Measurements from ENCODE around the gene MEGF9. TPM values are rescaled to one million over a fixed set of nuclear protein-coding genes. Genes with fewer than 3 reads are reported as not detected.

Gene MEGF9
- total and polyA plus RNA-seq, 2 of the 13 experiments (the other 11 are each of a cell fraction or from before 2014, with no cell fraction given) = 3.1 to 3.3 TPM

GRCh38 chr9:120729791-120730241 is 15.5 kb upstream of the MEGF9 start (continued):
- TF ChIP-seq STAT6 (CRISPR knock-in tag; IDR thresholded peaks at IDR 0.05; ENCODE audit: borderline replicate concordance) (no peak), DDIT3 (CRISPR knock-in tag; IDR thresholded peaks at IDR 0.05) (no peak), TCF12 (IDR thresholded peaks at IDR 0.05) (no peak), TCF12 (CRISPR knock-in tag; IDR thresholded peaks at IDR 0.05) (no peak), KDM2A (CRISPR knock-in tag; IDR thresholded peaks at IDR 0.05; ENCODE audit: borderline replicate concordance, low read depth) (no peak; the same call in 1 of the 2 replicates), ZNF747 (CRISPR knock-in tag; IDR thresholded peaks at IDR 0.05; ENCODE audit: borderline replicate concordance) (no peak), PITX1 (CRISPR knock-in tag; IDR thresholded peaks at IDR 0.05) (no peak), MAFK (conservative IDR thresholded peaks at IDR 0.05 in 1 of 2, IDR thresholded peaks at IDR 0.05 in 1 of 2; ENCODE audit: low read length in 2 of 2) (no peak), WIZ (CRISPR knock-in tag; IDR thresholded peaks at IDR 0.05) (no peak), ZNF672 (CRISPR knock-in tag; IDR thresholded peaks at IDR 0.05) (no peak), DNMT1 (CRISPR knock-in tag; IDR thresholded peaks at IDR 0.05) (no peak), ZNF121 (CRISPR knock-in tag; IDR thresholded peaks at IDR 0.05) (no peak), ZFYVE20 (CRISPR knock-in tag; IDR thresholded peaks at IDR 0.05; ENCODE audit: borderline replicate concordance, low read depth) (no peak), ZNF629 (CRISPR knock-in tag; conservative IDR thresholded peaks at IDR 0.05) (no peak), ZSCAN25 (CRISPR knock-in tag; IDR thresholded peaks at IDR 0.05) (no peak), DR1 (CRISPR knock-in tag; IDR thresholded peaks at IDR 0.05) (peak; percentile 9; the same call in 1 of the 2 replicates), LCORL (IDR thresholded peaks at IDR 0.05) (no peak), LCORL (CRISPR knock-in tag; IDR thresholded peaks at IDR 0.05) (no peak), XRCC5 (optimal IDR thresholded peaks at IDR 0.05; ENCODE audit: low read length) (peak; percentile 79), FOXA1 (IDR thresholded peaks at IDR 0.05) (no peak), FOXA1 (CRISPR knock-in tag; IDR thresholded peaks at IDR 0.05) (no peak)
- TF ChIP-seq, protein P1, sequence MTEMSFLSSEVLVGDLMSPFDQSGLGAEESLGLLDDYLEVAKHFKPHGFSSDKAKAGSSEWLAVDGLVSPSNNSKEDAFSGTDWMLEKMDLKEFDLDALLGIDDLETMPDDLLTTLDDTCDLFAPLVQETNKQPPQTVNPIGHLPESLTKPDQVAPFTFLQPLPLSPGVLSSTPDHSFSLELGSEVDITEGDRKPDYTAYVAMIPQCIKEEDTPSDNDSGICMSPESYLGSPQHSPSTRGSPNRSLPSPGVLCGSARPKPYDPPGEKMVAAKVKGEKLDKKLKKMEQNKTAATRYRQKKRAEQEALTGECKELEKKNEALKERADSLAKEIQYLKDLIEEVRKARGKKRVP (CRISPR knock-in tag; IDR thresholded peaks at IDR 0.05) = no peak
- TF ChIP-seq, protein P2, sequence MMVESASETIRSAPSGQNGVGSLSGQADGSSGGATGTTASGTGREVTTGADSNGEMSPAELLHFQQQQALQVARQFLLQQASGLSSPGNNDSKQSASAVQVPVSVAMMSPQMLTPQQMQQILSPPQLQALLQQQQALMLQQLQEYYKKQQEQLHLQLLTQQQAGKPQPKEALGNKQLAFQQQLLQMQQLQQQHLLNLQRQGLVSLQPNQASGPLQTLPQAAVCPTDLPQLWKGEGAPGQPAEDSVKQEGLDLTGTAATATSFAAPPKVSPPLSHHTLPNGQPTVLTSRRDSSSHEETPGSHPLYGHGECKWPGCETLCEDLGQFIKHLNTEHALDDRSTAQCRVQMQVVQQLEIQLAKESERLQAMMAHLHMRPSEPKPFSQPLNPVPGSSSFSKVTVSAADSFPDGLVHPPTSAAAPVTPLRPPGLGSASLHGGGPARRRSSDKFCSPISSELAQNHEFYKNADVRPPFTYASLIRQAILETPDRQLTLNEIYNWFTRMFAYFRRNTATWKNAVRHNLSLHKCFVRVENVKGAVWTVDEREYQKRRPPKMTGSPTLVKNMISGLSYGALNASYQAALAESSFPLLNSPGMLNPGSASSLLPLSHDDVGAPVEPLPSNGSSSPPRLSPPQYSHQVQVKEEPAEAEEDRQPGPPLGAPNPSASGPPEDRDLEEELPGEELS (CRISPR knock-in tag; IDR thresholded peaks at IDR 0.05) = no peak
- TF ChIP-seq, protein P3, sequence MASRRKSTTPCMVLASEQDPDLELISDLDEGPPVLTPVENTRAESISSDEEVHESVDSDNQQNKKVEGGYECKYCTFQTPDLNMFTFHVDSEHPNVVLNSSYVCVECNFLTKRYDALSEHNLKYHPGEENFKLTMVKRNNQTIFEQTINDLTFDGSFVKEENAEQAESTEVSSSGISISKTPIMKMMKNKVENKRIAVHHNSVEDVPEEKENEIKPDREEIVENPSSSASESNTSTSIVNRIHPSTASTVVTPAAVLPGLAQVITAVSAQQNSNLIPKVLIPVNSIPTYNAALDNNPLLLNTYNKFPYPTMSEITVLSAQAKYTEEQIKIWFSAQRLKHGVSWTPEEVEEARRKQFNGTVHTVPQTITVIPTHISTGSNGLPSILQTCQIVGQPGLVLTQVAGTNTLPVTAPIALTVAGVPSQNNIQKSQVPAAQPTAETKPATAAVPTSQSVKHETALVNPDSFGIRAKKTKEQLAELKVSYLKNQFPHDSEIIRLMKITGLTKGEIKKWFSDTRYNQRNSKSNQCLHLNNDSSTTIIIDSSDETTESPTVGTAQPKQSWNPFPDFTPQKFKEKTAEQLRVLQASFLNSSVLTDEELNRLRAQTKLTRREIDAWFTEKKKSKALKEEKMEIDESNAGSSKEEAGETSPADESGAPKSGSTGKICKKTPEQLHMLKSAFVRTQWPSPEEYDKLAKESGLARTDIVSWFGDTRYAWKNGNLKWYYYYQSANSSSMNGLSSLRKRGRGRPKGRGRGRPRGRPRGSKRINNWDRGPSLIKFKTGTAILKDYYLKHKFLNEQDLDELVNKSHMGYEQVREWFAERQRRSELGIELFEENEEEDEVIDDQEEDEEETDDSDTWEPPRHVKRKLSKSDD (CRISPR knock-in tag; IDR thresholded peaks at IDR 0.05; ENCODE audit: low read depth) = no peak
